ENCODE results near the gene LPAR1.

The LPAR1 gene

GRCh38 chr9:111037356-111037707, 938 bp downstream of the LPAR1 start:
- DNase-seq (ENCODE audit: low spot score): no peak

- no peak for DNase-seq (ENCODE audit: low spot score)
These were observed 1.3 kb downstream of the LPAR1 start for GRCh38 chr9:111036946-111037345.

DNA sequence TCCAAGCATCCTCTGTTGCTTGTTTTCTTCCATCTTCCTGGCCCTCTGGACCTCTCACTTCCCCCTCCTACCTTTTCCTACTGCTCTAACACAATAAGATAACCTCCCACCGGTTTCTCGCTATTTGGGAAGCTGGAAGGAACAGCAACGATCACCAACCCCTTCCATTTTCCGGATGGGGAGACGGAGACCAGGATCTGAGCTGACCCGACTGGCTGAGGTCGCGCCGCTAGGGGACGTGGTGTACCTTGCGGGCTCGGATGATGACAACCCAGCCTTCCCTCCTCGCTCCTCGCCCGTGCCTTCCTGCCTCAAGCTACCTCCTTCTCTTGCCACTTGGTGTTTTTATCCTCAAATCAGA, 1.9 kb downstream of the LPAR1 start:
- DNase-seq (ENCODE audit: low spot score): no peak

GRCh38 chr9:111035543-111036428, 2.5 kb downstream of the LPAR1 start:
- no peak for DNase-seq (ENCODE audit: low spot score)

GRCh38 chr9:111034898-111035539, 3.3 kb downstream of the LPAR1 start:
- DNase-seq (ENCODE audit: low spot score): no peak

- DNase-seq (ENCODE audit: low spot score): no peak
These were observed 3.9 kb downstream of the LPAR1 start for GRCh38 chr9:111034170-111034897.

- no peak for DNase-seq (ENCODE audit: low spot score)
These were observed 7.8 kb downstream of the LPAR1 start for GRCh38 chr9:111030492-111030891.

GRCh38 chr9:111029260-111029659, 9.0 kb downstream of the LPAR1 start:
- DNase-seq (ENCODE audit: low spot score): no peak

DNA sequence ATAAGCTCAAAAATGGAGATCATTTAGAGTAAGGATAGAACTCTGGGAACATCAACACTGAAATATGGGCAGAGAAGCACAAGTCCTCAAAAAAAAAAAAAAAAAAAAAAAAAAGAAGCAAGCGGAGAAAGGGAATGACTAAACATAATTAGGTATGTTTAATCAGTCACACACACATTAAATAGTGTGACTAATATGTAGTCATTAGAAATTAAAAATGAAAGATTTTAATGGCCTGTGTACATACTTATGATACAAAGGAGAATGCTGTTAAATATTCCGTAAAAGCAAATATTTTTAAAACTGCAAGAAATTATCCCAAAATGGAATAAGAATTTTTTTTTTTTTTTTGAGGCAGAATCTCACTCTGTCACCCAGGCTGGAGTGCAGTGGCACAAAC, 10.5 kb downstream of the LPAR1 start:
- no peak for DNase-seq (ENCODE audit: low spot score)

- no peak for DNase-seq (ENCODE audit: low spot score)
These were observed 15.1 kb downstream of the LPAR1 start for GRCh38 chr9:111023128-111023527.

GRCh38 chr9:111020594-111020993, 17.7 kb downstream of the LPAR1 start:
- no peak for DNase-seq (ENCODE audit: low spot score)

GRCh38 chr9:111016426-111017045, 21.7 kb downstream of the LPAR1 start:
- DNase-seq (ENCODE audit: low spot score): no peak

GRCh38 chr9:111016016-111016415, 22.3 kb downstream of the LPAR1 start:
- no peak for DNase-seq (ENCODE audit: low spot score)

- DNase-seq (ENCODE audit: low spot score): no peak
These were observed 24.6 kb downstream of the LPAR1 start for GRCh38 chr9:111013707-111014106.

- no peak for DNase-seq (ENCODE audit: low spot score)
These were observed 25.0 kb downstream of the LPAR1 start for GRCh38 chr9:111013250-111013649.

GRCh38 chr9:111008158-111009075, 29.9 kb downstream of the LPAR1 start:
- no peak for DNase-seq (ENCODE audit: low spot score)

- no peak for DNase-seq (ENCODE audit: low spot score)
These were observed 32.4 kb downstream of the LPAR1 start for GRCh38 chr9:111005746-111006470.

DNA sequence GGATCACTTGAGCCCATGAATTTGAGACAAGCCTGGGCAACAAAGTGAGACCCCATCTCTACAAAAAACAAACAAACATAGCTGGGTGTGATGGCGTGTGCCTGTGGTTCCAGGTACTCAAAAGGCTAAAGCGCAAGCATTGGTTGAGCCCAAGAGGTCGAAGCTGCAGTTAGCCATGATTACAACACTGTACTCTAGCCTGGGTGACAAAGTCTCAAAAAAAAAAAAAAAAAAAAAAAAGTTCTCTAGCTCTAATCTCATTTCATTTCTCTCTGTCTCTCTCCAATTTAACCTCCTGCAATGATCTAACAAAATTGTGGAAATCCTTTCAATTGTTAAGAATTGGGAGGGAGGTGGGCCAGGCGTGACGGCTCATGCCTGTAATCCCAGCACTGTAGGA, 33.3 kb downstream of the LPAR1 start:
- DNase-seq (ENCODE audit: low spot score): no peak

DNA sequence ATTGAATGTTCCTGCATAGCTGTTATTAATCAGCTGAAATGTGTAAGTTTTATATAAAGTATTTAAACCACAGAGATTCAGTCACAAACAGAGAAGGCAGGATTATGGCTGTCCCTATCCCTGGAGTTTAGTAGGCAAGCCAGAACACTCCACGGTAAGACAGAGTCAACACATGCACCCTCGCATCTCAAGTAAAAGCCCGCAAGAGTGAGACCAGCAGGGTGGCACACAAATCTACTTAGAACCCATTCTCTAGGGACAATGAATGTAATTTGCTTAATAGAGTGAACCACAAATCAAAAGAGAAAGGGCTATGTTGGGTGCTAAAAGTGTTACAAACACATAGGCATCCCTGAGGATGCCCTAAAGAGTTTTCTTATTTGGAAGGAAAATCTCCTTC, 35.1 kb downstream of the LPAR1 start:
- no peak for DNase-seq (ENCODE audit: low spot score)

GRCh38 chr9:111001526-111001925, 36.7 kb downstream of the LPAR1 start:
- no peak for DNase-seq (ENCODE audit: low spot score)

- no peak for DNase-seq (ENCODE audit: low spot score)
These were observed 38.1 kb downstream of the LPAR1 start for GRCh38 chr9:111000202-111000601.

All from germinal center (tissue), 1 donor.